Measurements from ENCODE around the gene DRD4.

DRD4 gene

DNA sequence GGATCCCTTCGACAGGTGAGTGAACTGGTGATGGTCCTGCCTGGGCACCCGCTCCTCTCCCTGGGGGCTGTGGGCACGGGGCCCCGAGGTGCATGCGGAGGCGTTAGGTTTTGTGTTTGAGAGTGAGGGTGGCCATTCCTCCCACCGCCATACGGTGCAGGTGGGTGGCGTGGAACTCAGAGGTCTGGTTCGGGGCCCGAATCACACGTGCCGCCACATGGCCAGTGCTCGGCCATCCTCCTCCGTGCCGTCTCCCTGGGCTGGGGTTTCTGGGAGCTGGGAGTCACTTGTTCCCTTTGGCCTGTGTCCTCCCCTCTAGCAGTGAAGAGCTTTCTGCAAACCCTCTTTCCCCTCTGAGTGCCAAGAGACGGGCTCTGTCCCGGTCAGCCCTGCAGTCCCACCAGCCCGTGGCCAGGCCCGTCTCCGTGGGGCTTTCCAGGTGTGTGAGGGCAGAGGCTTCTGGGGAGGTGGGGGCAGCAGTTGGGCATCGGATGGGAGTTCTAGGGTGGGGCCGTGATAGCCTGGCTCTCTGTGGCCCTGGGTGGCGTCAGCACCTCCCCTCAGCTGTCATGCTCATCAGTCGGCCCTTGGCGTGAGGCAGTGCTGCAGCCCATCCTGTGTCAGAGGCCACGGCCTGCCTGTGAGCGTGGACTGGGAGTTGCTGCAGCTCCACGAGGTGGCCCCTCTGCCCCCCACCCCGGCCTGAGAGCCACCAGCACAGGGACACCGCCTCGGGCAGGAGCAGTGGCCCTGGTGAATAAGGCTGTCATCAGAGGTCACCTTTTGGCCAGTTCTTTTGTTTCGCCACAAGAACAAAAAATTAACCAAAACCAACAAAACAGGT lies 31.6 kb upstream of the DRD4 start:
- H3K4me3 ChIP-seq (ENCODE audit: low read depth, low read length): no peak overlapping the region
- TF ChIP-seq, protein P1, sequence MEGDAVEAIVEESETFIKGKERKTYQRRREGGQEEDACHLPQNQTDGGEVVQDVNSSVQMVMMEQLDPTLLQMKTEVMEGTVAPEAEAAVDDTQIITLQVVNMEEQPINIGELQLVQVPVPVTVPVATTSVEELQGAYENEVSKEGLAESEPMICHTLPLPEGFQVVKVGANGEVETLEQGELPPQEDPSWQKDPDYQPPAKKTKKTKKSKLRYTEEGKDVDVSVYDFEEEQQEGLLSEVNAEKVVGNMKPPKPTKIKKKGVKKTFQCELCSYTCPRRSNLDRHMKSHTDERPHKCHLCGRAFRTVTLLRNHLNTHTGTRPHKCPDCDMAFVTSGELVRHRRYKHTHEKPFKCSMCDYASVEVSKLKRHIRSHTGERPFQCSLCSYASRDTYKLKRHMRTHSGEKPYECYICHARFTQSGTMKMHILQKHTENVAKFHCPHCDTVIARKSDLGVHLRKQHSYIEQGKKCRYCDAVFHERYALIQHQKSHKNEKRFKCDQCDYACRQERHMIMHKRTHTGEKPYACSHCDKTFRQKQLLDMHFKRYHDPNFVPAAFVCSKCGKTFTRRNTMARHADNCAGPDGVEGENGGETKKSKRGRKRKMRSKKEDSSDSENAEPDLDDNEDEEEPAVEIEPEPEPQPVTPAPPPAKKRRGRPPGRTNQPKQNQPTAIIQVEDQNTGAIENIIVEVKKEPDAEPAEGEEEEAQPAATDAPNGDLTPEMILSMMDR (IDR thresholded peaks at IDR 0.05; ENCODE audit: low read depth, low read length): no peak

DNA sequence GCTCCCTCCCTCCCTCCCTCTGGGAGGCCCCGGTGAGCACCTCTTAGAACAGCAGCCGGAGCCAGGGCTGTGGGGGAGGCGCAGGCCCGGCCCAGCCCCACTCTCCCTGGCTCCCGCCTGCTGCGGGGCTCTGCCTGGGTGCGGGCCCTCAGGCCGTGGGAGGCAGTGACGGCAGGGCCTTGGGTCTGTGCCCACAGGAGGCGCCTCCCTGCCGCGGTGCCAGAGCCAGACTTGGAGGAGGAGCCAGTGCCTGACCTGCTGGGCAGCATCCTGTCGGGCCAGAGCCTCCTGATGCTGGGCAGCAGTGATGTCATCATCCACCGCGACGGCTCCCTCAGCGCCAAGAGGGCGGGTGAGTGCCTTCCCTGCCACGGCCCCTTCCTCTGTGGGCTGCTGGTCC lies 30.8 kb upstream of the DRD4 start:
- H3K4me3 ChIP-seq (ENCODE audit: low read depth, low read length): no peak overlapping the region
- TF ChIP-seq, protein P1 (IDR thresholded peaks at IDR 0.05; ENCODE audit: low read depth, low read length): no peak

- TF ChIP-seq, protein P1 (IDR thresholded peaks at IDR 0.05; ENCODE audit: low read depth, low read length): no peak
- no peak overlapping the region for H3K4me3 ChIP-seq (ENCODE audit: low read depth, low read length)
These were observed 29.9 kb upstream of the DRD4 start for GRCh38 chr11:607020-607780.

DNA sequence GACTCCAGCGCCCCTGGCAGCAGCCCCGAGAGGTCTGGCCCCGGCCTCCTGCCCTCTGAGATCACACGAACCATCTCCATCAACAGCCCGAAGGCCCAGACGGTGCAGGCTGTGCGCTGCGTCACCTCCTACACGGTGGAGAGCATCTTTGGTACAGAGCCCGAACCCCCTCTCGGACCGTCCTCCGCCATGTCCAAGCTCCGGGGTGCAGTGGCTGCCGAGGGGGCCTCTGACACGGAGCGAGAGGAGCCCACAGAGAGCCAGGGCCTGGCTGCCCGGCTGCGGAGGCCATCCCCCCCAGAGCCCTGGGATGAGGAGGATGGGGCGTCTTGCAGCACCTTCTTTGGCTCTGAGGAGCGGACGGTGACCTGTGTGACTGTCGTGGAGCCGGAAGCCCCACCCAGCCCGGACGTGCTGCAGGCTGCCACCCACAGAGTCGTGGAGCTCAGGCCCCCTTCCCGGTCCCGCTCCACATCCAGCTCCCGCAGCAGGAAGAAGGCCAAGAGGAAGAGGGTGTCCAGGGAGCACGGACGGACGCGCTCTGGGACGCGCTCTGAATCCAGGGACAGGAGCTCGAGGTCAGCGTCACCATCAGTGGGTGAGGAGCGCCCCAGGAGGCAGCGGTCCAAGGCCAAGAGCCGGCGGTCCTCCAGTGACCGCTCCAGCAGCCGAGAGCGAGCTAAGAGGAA lies 29.0 kb upstream of the DRD4 start:
- TF ChIP-seq, protein P1 (IDR thresholded peaks at IDR 0.05; ENCODE audit: low read depth, low read length): no peak

DNA sequence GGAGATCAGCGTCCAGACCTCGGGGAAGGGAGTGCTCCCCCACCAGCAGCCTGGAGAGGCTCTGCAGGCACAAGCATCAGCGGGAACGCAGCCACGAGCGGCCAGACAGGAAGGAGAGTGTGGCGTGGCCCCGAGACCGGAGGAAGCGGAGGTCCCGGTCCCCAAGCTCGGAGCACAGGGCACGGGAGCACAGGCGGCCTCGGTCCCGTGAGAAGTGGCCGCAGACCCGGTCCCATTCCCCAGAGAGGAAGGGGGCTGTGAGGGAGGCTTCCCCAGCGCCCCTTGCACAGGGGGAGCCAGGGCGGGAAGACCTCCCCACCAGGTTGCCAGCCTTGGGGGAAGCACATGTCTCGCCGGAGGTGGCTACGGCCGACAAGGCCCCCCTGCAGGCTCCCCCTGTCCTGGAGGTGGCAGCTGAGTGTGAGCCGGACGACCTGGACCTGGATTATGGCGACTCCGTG lies 28.2 kb upstream of the DRD4 start:
- TF ChIP-seq, protein P1 (IDR thresholded peaks at IDR 0.05; ENCODE audit: low read depth, low read length): no peak
- no peak overlapping the region for H3K4me3 ChIP-seq (ENCODE audit: low read depth, low read length)

More for the DNA sequence above, 29.0 kb upstream of the DRD4 start:
- H3K4me3 ChIP-seq (ENCODE audit: low read depth, low read length): no peak overlapping the region

DNA sequence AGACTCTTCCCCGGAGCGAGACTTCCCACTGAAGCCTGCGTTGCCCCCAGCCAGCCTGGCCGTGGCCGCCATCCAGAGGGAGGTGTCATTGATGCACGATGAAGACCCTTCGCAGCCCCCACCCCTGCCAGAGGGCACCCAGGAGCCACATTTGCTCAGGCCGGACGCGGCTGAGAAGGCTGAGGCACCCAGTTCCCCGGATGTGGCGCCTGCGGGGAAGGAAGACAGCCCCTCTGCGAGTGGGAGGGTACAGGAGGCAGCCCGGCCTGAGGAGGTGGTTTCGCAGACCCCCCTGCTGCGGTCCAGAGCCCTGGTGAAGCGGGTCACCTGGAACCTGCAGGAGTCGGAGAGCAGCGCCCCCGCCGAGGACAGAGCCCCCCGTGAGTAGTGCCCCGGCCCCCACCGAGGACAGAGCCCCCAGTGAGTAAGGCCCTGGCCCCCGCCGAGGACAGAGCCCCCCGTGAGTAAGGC lies 27.7 kb upstream of the DRD4 start:
- no peak overlapping the region for H3K4me3 ChIP-seq (ENCODE audit: low read depth, low read length)
- TF ChIP-seq, protein P1 (IDR thresholded peaks at IDR 0.05; ENCODE audit: low read depth, low read length): no peak
